ENCODE measurements around the gene RAD9A.

- TF ChIP-seq EZH2 (IDR thresholded peaks at IDR 0.05) (no peak), POLR2AphosphoS5 (IDR thresholded peaks at IDR 0.05; ENCODE audit: borderline replicate concordance, low read depth, low read length) (no peak), FOXP2 (optimal IDR thresholded peaks at IDR 0.05; ENCODE audit: control extremely low read depth, extremely low read length, insufficient read depth) (no peak)
These were observed 18.7 kb upstream of the RAD9A start, which contains the start of gene CLCF1 for GRCh38 chr11:67372993-67373647.
